Esophagus mucosa (tissue), 1 donor: ENCODE data around the gene B3GAT3. TPM values are rescaled to one million over a fixed set of nuclear protein-coding genes. Genes with fewer than 3 reads are reported as not detected.
"Not testable (repeated sequence)": the region's sequence is repeated elsewhere in the genome, so short reads cannot be mapped to it uniquely, and the experiment has no call there.

Experiments
- ATAC-seq: fragments of 200-7000 bp; cut with Tn5 transposase; one replicate; pipeline ENCODE4 v1.9.1; 2020
- total RNA-seq: library from RNA; stranded (reverse); gene quantifications from one replicate; pipeline ENCODE4 v1.2.4, GENCODE V29; 2023
- donor health status: DM: yes; HTN: yes; CAD: no.

The B3GAT3 gene
- total RNA-seq, 1 donor from 2014 or later, result 11.3 TPM

DNA sequence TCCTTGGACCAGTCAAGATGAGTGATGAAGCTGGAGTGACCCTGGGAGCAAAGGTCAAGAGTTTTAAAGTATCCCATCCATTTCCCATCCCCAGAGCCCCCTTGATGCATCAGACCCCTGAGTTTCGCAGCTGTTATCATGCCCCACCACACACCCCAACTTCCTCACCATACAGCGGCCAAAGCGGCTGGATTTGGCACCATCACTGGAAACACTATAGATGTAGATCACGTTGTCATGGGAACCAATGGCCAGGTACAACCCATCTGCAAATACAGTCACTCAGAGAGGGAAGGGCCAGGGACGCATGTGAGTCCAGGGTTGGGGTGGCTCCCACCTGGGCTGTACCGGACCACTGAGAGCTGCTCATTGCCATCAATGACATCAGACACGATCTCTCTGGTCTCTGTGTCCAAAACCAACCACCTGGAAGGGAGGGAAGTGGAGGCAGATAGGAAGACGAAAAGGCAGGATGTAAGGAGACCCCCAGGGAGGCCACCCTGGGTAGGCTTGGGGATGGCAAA, 17.9 kb downstream of the B3GAT3 start:
- no peak for ATAC-seq

- peak; percentile 21 for ATAC-seq
Measured at GRCh38 chr11:62603072-62603408, 18.7 kb downstream of the B3GAT3 start.

- peak; percentile 67 for ATAC-seq
Measured at GRCh38 chr11:62602141-62603071, 19.4 kb downstream of the B3GAT3 start.

- peak; percentile 83 for ATAC-seq
Measured at GRCh38 chr11:62601372-62602140, 20.2 kb downstream of the B3GAT3 start, which contains the start of gene MTA2. MTA2 (minus strand) TSS chr11:62601865; CDS start chr11:62601450, 415 bp downstream.

GRCh38 chr11:62601122-62601371, 20.7 kb downstream of the B3GAT3 start:
- ATAC-seq, result peak; percentile 4

GRCh38 chr11:62600367-62601121, 21.2 kb downstream of the B3GAT3 start:
- no peak for ATAC-seq

DNA sequence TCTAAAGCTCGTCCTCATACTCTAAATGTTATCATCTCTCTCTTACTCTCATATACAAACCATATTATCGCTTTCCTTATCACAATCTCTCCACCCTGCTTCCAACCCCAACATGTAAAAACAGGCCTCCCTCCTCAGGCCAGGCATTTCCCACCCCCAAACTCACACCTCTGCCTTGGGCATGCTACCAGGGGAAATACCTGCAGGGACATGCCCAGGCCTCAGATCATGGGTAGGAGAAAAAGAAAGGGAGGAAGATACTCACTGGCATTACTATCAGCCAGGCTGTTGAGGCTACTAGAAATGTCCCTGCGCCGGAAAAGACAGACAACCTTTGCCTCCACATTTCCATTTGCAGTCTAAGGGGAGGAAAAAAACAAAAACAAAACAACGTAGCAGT, 21.9 kb downstream of the B3GAT3 start:
- ATAC-seq, result no peak

DNA sequence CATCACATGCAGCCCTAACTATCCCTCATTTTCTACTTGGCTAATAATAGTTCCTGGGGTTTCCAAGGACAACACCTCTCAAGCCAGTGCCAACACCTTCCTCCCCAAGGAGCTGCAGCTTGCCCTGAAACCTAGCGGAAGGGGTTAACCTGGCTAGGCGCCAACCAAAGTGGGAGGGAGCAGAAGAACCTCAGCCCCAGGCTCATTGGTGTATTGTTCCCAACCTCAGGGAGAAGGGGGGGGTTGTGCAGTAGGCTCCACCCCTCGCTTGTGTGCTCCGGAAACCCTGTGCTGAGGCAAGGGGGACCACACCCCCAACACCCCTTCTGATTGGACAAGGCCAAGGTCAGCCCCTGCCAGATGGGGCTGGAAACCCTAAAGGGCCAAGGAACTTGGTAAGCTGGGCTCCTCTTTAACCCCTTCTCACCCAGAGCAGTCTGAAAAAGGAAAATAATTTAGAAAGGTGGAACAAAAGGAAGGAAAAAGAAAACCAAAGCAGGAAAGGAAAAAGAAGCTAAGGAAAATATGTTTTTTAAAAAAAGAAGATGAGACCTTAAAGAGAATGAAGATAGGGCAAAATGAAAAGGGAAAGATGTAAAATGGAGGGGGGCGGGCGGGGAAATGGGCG, 22.6 kb downstream of the B3GAT3 start:
- peak; percentile 73 for ATAC-seq

DNA sequence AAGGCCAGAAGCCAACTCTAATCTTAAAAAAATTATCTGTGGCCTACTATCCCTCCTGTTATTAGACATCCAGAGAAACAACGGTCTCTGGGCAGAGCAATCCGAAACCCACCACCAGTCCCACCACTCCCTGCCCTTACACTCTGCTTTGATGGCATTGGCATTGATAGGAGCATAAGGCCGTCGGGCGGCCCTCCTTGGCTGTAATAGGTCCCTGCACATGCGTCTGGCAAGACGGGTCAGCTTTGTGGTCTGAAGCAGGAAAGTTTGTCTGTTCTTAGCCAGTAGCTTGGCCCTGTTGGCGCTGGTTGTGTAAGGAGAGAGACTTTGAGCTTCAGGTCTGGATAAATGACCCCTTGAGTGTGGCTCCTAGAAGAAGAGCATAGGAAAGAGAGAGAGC, 26.7 kb downstream of the B3GAT3 start:
- no peak for ATAC-seq

DNA sequence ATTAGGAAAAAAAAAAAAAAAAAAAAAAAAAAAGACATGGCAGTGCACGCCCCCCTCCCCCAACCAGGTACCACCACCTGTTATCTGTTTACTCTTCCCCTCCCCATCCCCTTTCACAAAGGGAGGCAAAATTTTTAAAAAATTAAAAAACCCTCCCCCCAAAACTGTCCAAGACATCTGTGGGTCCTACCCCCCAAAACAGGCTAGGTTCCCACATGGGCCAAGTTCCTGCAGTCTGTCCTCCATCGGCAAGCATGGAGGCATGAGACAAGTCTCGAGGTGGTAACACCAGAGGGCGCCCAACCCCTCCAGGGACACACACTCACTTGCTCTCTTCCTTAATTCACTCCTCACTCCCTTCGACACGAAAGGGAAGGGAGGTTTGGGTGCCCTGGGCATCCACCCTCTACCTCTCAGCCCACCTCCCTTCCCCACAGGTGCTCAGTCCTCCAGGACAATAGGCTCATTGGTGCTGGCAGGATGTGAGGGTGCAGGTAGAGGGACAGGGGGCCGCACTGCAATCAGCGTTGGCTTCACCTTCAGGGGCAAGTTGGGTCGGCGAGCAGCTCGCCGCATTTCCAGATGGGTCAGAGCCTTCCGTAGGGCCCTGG, 28.2 kb downstream of the B3GAT3 start:
- ATAC-seq, result peak; percentile 35

DNA sequence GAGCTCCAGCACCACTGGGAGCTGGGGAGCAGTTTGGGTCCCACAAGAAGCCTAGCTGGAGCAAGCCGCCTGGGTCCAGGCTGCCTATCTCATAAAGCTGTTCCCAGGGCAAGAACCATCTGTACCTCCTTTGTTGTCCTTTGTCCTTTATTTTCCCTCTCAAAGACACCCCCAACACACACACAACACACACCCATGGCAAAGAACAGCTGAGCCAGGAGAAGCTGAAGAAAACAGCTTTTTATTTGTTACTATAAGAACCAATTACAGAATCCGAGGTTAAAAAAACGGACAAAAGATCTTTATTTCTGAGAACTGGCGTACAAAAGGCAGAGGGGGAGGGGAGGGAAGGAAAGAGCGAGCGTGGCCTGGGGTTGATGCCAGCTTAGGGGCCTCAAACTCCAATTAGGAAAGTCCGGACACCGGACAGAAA, 28.8 kb downstream of the B3GAT3 start:
- no peak for ATAC-seq

DNA sequence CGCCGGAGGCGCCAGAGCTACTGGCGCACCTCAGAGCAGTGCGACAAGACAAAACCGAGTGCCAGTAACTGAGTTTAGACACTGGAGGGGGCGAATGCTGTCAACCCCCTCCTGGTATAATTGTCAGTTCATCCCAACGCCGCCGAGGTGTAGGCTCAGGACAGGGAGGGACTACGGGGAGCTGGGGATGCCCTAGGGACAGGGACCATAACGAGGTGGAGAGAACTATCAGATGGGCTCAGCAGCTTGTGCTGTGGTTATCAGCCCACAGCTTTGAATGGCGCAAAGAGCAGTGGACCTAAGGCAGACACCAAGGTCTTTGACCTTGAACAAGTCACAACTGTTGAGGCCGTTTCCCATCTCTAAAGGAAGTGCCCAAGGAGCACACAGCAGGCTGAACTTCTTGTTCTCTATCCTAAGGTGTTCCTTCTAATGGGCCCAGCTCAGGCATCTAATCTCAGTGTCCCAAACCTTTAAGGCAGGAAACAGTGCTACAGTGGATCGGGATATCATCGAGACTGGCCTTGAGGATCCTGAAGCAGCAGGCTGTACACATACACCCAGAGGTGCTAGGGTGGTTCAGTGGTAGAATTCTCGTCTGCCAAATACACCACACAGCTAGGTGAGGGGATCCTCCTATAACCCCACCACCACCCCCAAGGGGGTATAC, 29.5 kb downstream of the B3GAT3 start:
- no peak for ATAC-seq

DNA sequence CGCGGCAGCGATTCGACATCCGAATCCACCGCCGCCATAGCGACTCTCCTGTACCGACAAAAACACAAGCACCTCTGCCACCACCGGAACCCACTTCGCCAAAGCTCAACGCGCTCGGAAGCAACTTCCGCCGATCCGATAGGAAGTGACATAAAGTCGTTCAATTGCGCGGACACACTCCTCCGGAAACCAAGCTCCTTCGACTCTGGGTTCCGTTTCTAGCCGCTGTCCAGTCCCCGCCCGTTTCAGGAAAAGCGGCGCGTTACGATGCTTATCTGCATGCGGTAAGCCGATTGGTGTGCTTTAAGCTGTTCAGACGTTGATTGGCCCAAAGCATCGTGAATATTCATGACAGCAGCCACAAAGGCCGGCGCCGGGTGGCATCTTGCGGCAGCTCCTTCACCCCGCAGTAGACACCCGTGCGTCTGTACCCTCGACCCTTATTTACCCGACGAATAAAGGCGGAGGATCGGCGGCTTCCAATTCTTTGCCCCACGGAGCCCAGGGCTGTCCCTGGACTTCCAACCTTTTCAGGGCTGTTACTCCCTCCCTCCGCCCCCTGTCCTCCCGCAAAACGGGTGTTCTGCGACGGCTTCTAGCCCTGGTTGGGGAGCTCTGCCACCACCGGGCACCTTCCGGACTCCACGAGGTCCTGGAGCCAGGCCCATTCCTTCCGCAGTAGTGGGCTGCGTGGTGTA, 30.2 kb downstream of the B3GAT3 start, which contains the start of gene TUT1:
Gene TUT1 (minus strand): TSS at position 76 of the 698 bp plus-strand sequence. CDS start 38 bp downstream, at position 38.
- peak; percentile 93 for ATAC-seq

- ATAC-seq, result no peak
Measured at GRCh38 chr11:62588966-62589637, 32.7 kb downstream of the B3GAT3 start.

DNA sequence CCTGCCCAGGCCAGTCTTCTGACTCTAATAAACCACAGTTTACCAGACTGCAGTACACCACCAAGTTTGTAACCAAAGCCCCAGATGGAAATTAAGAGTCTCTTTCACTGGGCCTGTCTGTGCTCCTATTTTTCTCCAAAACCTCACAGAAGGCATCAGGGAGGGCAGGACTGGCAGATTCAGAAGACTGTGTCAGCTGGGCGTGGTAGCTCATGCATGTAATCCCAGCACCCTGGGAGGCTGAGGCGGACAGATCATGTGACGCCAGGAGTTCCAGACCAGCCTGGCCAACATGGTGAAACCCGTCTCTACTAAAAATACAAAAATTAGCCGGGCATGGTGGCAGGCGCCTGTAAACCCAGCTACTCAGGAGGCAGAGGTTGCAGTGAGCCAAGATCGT, 36.4 kb downstream of the B3GAT3 start:
- ATAC-seq, result peak; percentile 21

- ATAC-seq, result not testable (repeated sequence)
Measured at GRCh38 chr11:62581735-62582134, 40.1 kb downstream of the B3GAT3 start.

- no peak for ATAC-seq
Measured at GRCh38 chr11:62580959-62581715, 40.6 kb downstream of the B3GAT3 start.

- no peak for ATAC-seq
Measured at GRCh38 chr11:62579252-62579651, 42.5 kb downstream of the B3GAT3 start.

DNA sequence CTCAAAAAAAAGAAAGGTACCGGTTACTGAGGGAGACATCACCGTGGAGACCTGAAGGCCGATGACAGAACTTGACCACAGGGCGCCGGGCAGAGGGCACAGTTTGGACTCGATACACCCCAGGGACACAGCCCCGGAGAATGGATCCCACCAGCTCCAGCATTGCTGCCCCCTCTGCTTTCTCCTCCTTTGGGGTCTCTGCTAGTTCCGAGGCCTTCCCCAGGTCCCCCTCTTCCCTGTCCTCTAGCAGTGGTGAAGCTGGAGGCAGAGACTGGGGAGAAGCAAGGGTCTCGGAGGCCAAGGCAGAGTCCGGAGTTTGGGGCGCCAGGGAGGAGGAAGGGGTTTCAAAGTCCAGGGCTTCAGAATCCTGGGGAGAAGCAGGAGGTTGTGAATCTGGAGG, 43.2 kb downstream of the B3GAT3 start:
- ATAC-seq, result no peak
